Endothelial cell of umbilical vein (primary cell): ENCODE data around the gene PDE3A. TPM values are rescaled to one million over a fixed set of nuclear protein-coding genes. Genes with fewer than 3 reads are reported as not detected.

Experiments
- BruUV-seq: library from RNA; stranded (reverse); fragments of 400-500 nt; replicated peaks from 2 replicates; lab custom pipeline; 2021; lab: Mats Ljungman, UMichigan
- CTCF ChIA-PET: fragments of 300-600, 350-600 bp; sonication (Branson Sonifier 250); formaldehyde crosslinking; loops from one replicate; lab custom pipeline; 2021; ENCODE audit warnings: antibody characterized with exemption, inconsistent platforms; lab: Charles Lee
- POLR2A ChIA-PET: fragments of 300-600, 350-600 bp; sonication (Branson Sonifier 250); formaldehyde crosslinking; loops from one replicate; lab custom pipeline; 2021; ENCODE audit warnings: antibody characterized with exemption, inconsistent platforms; lab: Charles Lee
- DNase-seq: peaks from one replicate; pipeline ENCODE4 v3.0.0-alpha.2; 2011; ENCODE audit warnings: low read depth, low spot score
- FAIRE-seq: peaks from 2 replicates; lab custom pipeline; 2011; peaks lifted over from hg19 to GRCh38; lab: Jason Lieb, UNC
- H2AFZ ChIP-seq: 2 replicates; pipeline ENCODE4 v1.6.0; 2012; ENCODE audit warnings: low read depth, low read length, control low read depth, inconsistent platforms
- H3K27ac ChIP-seq: 2 replicates; pipeline ENCODE4 v1.5.1; 2011; ENCODE audit warnings: low read depth, mild to moderate bottlenecking, control low read depth, low read length, moderate library complexity; ENCODE audit not compliant: insufficient read depth
- H3K27me3 ChIP-seq, 2 experiments: 2 replicates each; pipeline versions ENCODE4 v1.6.0 to v1.6.1; 2011; ENCODE audit warnings: low read length in 2 of 2, mixed read lengths in 1 of 2; ENCODE audit not compliant: control insufficient read depth in 2 of 2, insufficient read depth in 2 of 2
- H3K36me3 ChIP-seq, 2 experiments: 2 replicates in 1 of 2; 3 replicates in 1 of 2; pipeline ENCODE4 v1.5.1; 2011; ENCODE audit warnings: low read length in 2 of 2, mild to moderate bottlenecking in 1 of 2, moderate library complexity in 1 of 2; ENCODE audit not compliant: control insufficient read depth in 2 of 2, insufficient read depth in 2 of 2; ENCODE audit errors: extremely low read depth in 1 of 2
- H3K4me1 ChIP-seq: 3 replicates; pipeline ENCODE4 v1.5.1; 2011; ENCODE audit warnings: mild to moderate bottlenecking, low read length; ENCODE audit not compliant: control insufficient read depth, insufficient read depth; ENCODE audit errors: extremely low read depth
- H3K4me2 ChIP-seq: 2 replicates; pipeline ENCODE4 v1.6.1; 2011; ENCODE audit warnings: low read length, control low read depth, mixed read lengths; ENCODE audit not compliant: insufficient read depth
- H3K4me3 ChIP-seq, 3 experiments: fragments of 200-600 bp in 1 of 3; sonication (generic), shearing (Covaris generic) in 1 of 3; replicated peaks in 1 of 3; 2 replicates each; pipeline ENCODE4 v1.5.1; 2011 to 2016; ENCODE audit warnings: control low read depth in 3 of 3, low read length in 3 of 3, mild to moderate bottlenecking in 2 of 3, inconsistent platforms in 1 of 3, low read depth in 1 of 3, moderate library complexity in 1 of 3; ENCODE audit not compliant: insufficient read depth in 1 of 3
- H3K79me2 ChIP-seq: 2 replicates; pipeline ENCODE4 v1.6.0; 2012; ENCODE audit warnings: low read length, inconsistent platforms; ENCODE audit not compliant: control insufficient read depth, insufficient read depth
- H3K9ac ChIP-seq: replicated peaks from 2 replicates; pipeline ENCODE3; 2011; ENCODE audit warnings: low read length, control low read depth; ENCODE audit not compliant: insufficient read depth; ENCODE audit errors: extremely low read depth
- H3K9me1 ChIP-seq: replicated peaks from 3 replicates; pipeline ENCODE4 v1.6.0; 2011; ENCODE audit warnings: mild to moderate bottlenecking, low read length; ENCODE audit not compliant: control insufficient read depth, insufficient read depth; ENCODE audit errors: extremely low read depth
- H3K9me3 ChIP-seq: replicated peaks from 2 replicates; pipeline ENCODE4 v1.5.1; 2012; ENCODE audit warnings: low read length, inconsistent platforms; ENCODE audit not compliant: control insufficient read depth, insufficient read depth
- H4K20me1 ChIP-seq: replicated peaks from 2 replicates; pipeline ENCODE3; 2011; ENCODE audit warnings: mild to moderate bottlenecking, low read length; ENCODE audit not compliant: control insufficient read depth, insufficient read depth; ENCODE audit errors: extremely low read depth
- CTCF ChIP-seq, 2 donors: IDR thresholded peaks; 1 replicate in 1 of 2; 2 replicates in 1 of 2; pipeline ENCODE4 v1.5.1; 2011; ENCODE audit warnings: low read length in 2 of 2, mild to moderate bottlenecking in 2 of 2, moderate library complexity in 2 of 2, control low read depth in 1 of 2, inconsistent platforms in 1 of 2, low read depth in 1 of 2; ENCODE audit not compliant: insufficient read depth in 1 of 2; ENCODE audit errors: extremely low read depth in 1 of 2
- EZH2 ChIP-seq: IDR thresholded peaks from 2 replicates; pipeline ENCODE4 v1.6.1; 2012; ENCODE audit warnings: borderline replicate concordance, low read depth, mild to moderate bottlenecking, moderate library complexity, low read length, inconsistent platforms; ENCODE audit not compliant: severe bottlenecking
- FOS ChIP-seq: IDR thresholded peaks from 2 replicates; pipeline ENCODE4 v1.6.1; 2011; ENCODE audit warnings: mild to moderate bottlenecking, low read length, moderate library complexity, borderline replicate concordance; ENCODE audit not compliant: insufficient read depth
- GATA2 ChIP-seq: IDR thresholded peaks from 2 replicates; pipeline ENCODE4 v1.7.0; 2011; ENCODE audit warnings: low read depth, mild to moderate bottlenecking, moderate library complexity, mixed read lengths, low read length; ENCODE audit not compliant: insufficient read length, insufficient read depth
- JUN ChIP-seq: IDR thresholded peaks from 2 replicates; pipeline ENCODE4 v1.6.1; 2011; ENCODE audit warnings: borderline replicate concordance, low read depth; ENCODE audit not compliant: insufficient read length, insufficient read depth
- MAX ChIP-seq: IDR thresholded peaks from 2 replicates; pipeline ENCODE4 v1.6.1; 2011; ENCODE audit not compliant: insufficient read depth, insufficient read length
- MYC ChIP-seq: IDR thresholded peaks from one replicate; pipeline ENCODE4 v1.6.1; 2011; ENCODE audit warnings: mild to moderate bottlenecking, low read depth, low read length
- POLR2A ChIP-seq: IDR thresholded peaks from 2 replicates; pipeline ENCODE4 v1.6.1; 2012; ENCODE audit warnings: low read depth, mild to moderate bottlenecking, control low read depth, low read length
- POLR2AphosphoS5 ChIP-seq: IDR thresholded peaks from 2 replicates; pipeline ENCODE4 v1.6.1; 2012; ENCODE audit warnings: low read depth, mild to moderate bottlenecking, control low read depth, low read length, moderate library complexity; ENCODE audit not compliant: insufficient read depth
- dilution Hi-C: fragments of 300-500 bp; cut with MboI; formaldehyde crosslinking; loops from one replicate; pipeline ENCODE4 v1.15.0; 2019; ENCODE audit warnings: low sequenced_read_pairs; ENCODE audit not compliant: extremely low pct_ligation_motif_present
- intact Hi-C: fragments of 100-400 bp; cut with micrococcal nuclease; formaldehyde crosslinking; loops from one replicate; pipeline ENCODE4 v1.10.0; 2022
- polyA plus RNA-seq, 4 experiments: library from polyadenylated mRNA; depleted of rRNA in 3 of 4; stranded (reverse) in 3 of 4; unstranded in 1 of 4; fragments of >200 nt; gene quantifications; 2 replicates each; pipeline versions ENCODE4 v1.2.1 to v1.2.3, GENCODE V29; 2011 to 2012; ENCODE audit warnings: missing spikeins in 1 of 4
- total RNA-seq: library from RNA; stranded (reverse); gene quantifications from 2 replicates; pipeline ENCODE4 v1.2.3, GENCODE V29; 2021

PDE3A gene
- total and polyA plus RNA-seq, 2 donors (not counting 3 experiments of a cell fraction or from before 2014, with no cell fraction given): 14.0 to 27.4 TPM

GRCh38 chr12:20361416-20361815 is 6.9 kb upstream of the PDE3A start:
- ChIA-PET CTCF (no interaction called here), POLR2A (no interaction called here)
- H2AFZ ChIP-seq: no peak overlapping the region
- H3K4me3 ChIP-seq: no peak overlapping the region
- no peaks in the 10 kb centered on the region for H4K20me1 ChIP-seq
- FAIRE-seq: no peak
- no peaks in the 10 kb centered on the region for H3K36me3 ChIP-seq
- intact Hi-C loops (no loop called here), dilution Hi-C loops (no loop called here)
- TF ChIP-seq EZH2 (no peak), MYC (no peak), CTCF (IDR thresholded peaks at IDR 0.05; ENCODE audit: extremely low read depth in 1 of 2, insufficient read depth in 1 of 2, low read depth in 1 of 2, low read length in 2 of 2) (no peak), MAX (no peak), POLR2A (no peak), GATA2 (no peak), JUN (no peak), FOS (no peak), POLR2AphosphoS5 (no peak)
- no peaks in the 10 kb centered on the region for H3K79me2 ChIP-seq
- no peak for DNase-seq
- H3K4me2 ChIP-seq: no peak overlapping the region
- no peaks in the 10 kb centered on the region for H3K9me3 ChIP-seq
- no TSS peak for BruUV-seq
- no peak overlapping the region for H3K9ac ChIP-seq
- no peaks in the 10 kb centered on the region for H3K27me3 ChIP-seq
- H3K9me1 ChIP-seq: no peaks in the 10 kb centered on the region
- H3K4me1 ChIP-seq: no peaks in the 10 kb centered on the region
- H3K27ac ChIP-seq: no peak overlapping the region
